Amygdala (tissue), 56 donors: Measurements from ENCODE around the gene FAM219B.

Source experiments
- DNase-seq, 56 donors: peaks; one replicate each; lab custom pipeline; 2025; lab: John Stamatoyannopoulos, UW

FAM219B gene

DNA sequence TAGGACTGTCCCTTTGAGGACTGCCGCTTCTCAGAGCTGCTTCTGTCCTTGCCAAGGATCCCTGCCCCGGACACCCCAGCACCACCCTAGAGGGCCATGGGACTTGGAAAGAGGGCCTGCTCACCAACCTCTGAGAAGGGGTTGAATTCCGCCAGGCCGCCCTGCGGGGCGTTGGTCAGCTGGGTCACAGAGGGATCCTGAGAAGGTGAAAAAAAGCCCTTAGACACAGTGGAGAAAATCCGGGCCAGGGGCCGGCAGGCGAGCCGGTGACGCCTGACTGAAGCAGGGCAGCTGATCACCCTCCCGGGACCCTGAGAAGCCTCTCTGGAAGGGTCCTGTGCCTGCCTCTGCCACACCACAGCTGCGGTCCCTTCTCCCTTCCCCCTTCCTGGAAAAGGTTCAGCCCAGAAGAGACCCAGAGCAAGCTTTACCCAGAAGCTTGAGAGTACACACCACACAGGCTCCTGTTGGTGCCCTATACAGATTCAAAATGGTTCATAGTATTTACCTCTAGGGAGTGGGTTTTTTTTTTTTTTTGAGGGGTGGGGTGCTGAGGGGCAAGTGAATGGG lies 52.1 kb downstream of the FAM219B start:
- no peak for DNase-seq

DNA sequence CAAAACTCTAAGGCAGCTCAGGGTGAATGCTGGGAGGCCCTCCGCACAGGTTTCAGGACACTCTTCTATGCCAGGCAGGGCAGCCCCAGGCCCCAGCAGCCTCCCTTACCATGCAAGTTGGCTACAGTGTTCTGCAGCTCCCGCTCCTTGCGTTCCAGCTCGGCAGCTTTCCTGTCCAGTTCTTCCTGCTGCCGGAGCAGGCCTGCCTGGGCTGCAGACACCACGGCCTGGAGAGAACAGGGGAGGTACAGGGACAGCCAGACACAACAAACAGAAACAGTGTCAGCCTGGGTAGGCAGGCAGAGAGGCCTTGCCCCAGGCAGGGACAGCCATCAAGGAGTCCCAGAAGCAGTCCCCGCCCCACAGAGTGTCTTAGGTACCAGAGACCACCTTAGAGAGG lies 54.7 kb downstream of the FAM219B start:
- no peak for DNase-seq

DNA sequence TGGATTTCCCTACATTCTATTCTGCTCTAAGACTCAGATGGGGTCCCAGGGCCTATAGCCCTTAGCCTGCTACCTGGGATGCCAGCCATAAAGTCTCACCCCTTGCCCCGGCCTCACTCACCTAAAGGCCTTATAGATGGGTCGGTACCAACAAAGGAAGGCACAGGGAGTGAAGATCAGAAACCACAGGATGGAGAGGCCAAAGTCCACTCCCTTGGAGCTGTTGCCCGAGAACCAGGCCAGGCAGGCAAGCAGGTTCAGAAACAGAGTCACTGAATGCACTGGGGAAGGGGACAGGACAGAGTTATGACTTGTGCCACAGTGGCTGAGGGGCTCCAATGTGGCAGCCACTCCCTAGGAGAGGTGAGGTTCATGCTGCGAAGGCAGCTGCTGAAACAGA lies 56.3 kb downstream of the FAM219B start:
- DNase-seq: no peak
